Measurements from ENCODE around the gene GTPBP8. TPM values are rescaled to one million over a fixed set of nuclear protein-coding genes. Genes with fewer than 3 reads are reported as not detected.

Gene GTPBP8
- total RNA-seq, 1 donor from 2014 or later, result 25.2 TPM

DNA sequence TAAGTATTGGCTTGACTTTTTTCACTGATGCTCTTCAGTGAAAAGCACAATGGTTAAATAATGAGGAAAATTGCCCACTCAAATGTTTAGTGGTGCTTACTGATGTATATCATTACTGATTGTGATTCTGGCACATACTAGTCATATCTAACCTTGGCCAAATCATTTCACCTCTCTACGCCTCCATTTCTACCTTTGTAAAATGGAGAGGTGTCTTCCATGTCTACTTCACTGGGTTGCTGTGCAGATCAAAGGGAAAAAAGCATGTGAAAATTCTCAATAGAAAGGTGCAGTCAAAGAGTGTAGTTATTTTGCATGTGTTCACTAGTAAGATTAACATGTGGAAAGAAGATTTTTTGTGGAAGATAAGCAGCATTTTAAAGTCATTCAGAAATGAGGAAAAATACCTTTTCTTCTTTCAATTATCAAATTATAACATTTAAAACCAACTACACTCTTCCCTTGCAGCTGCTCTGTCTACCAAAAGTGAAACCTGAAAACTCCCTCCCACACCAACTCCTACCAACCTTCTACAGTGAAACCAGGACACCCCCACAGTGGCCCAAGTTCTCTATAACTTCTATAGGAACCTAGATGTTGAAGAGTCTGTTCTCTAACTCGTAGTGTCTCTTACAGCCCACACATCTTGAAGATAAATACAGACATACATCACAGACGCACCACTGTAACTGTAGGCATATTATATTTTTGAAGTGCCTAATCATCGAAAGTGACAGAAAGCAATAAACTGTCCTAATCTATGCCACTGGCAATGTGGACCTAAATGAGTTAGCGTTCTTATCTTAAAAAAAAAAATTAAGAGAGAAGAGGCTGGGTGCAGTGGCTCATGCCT, 17.2 kb upstream of the GTPBP8 start:
- H3K27me3 Mint-ChIP-seq, result no peaks in the 10 kb centered on the region
- no peak overlapping the region for H3K4me3 Mint-ChIP-seq (ENCODE audit: low read depth)
- H3K36me3 Mint-ChIP-seq (ENCODE audit: insufficient read depth), result no peaks in the 10 kb centered on the region
- H3K9me3 Mint-ChIP-seq (ENCODE audit: low read depth), result no peaks in the 10 kb centered on the region
- TF ChIP-seq CTCF (IDR thresholded peaks at IDR 0.05; ENCODE audit: unreplicated experiment), result no peak
- no peak for DNase-seq (ENCODE audit: low spot score, unreplicated experiment)
- no peaks in the 10 kb centered on the region for H3K4me1 Mint-ChIP-seq (ENCODE audit: low read depth)
- H3K27ac Mint-ChIP-seq, result no peak overlapping the region

- DNase-seq (ENCODE audit: low spot score, unreplicated experiment), result no peak
- TF ChIP-seq CTCF (IDR thresholded peaks at IDR 0.05; ENCODE audit: unreplicated experiment), result no peak
- H3K27ac Mint-ChIP-seq, result peak overlapping the region; percentile 60
- H3K27me3 Mint-ChIP-seq, result no peaks in the 10 kb centered on the region
- H3K4me3 Mint-ChIP-seq (ENCODE audit: low read depth), result no peak overlapping the region
- no peaks in the 10 kb centered on the region for H3K36me3 Mint-ChIP-seq (ENCODE audit: insufficient read depth)
- H3K9me3 Mint-ChIP-seq (ENCODE audit: low read depth), result no peaks in the 10 kb centered on the region
- H3K4me1 Mint-ChIP-seq (ENCODE audit: low read depth), result peaks cover under 1% of the 10 kb centered on the region
Observed at GRCh38 chr3:112974178-112974517, 16.6 kb upstream of the GTPBP8 start.

- Mint-ChIP-seq H3K27me3 (no peaks in the 10 kb centered on the region), H3K9me3 (ENCODE audit: low read depth) (no peaks in the 10 kb centered on the region), H3K4me3 (ENCODE audit: low read depth) (no peak within 1 kb of the TSS), H3K36me3 (ENCODE audit: insufficient read depth) (no peaks in the 10 kb centered on the region), H3K4me1 (ENCODE audit: low read depth) (peaks cover 1% of the 10 kb centered on the region), H3K27ac (peak within 1 kb of the TSS; percentile 60)
- no peak for DNase-seq (ENCODE audit: low spot score, unreplicated experiment)
- no peak for TF ChIP-seq CTCF (IDR thresholded peaks at IDR 0.05; ENCODE audit: unreplicated experiment)
Observed at GRCh38 chr3:112974894-112975293, 15.9 kb upstream of the GTPBP8 start, which contains the start of gene CD200R1. Gene CD200R1, minus strand, starts transcription at chr3:112975103. Its CDS starts 246 bp downstream, at chr3:112974857.

DNA sequence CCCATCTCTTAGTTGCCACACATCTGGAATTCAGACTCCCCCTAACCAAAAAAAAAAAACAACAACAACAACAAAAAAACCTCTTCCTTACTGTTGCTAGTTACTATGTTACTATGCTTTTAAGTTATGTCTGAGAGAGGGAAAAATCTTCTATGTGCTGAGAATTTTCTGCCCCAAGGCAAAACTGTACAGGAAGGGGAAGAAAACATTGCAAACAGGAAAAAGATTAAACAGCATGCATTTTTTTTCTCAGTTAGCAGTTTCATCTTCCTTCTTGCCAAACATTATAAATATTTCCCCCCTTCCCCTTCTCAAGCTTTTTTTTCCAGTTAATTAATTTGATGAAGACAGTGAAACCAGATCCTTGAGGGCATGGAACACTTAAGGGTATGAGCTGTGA, 14.8 kb upstream of the GTPBP8 start:
- Mint-ChIP-seq H3K27ac (no peak overlapping the region), H3K4me1 (ENCODE audit: low read depth) (peaks cover 1% of the 10 kb centered on the region), H3K9me3 (ENCODE audit: low read depth) (no peaks in the 10 kb centered on the region), H3K4me3 (ENCODE audit: low read depth) (no peak overlapping the region), H3K36me3 (ENCODE audit: insufficient read depth) (no peaks in the 10 kb centered on the region), H3K27me3 (no peaks in the 10 kb centered on the region)
- DNase-seq (ENCODE audit: low spot score, unreplicated experiment), result no peak
- no peak for TF ChIP-seq CTCF (IDR thresholded peaks at IDR 0.05; ENCODE audit: unreplicated experiment)

DNA sequence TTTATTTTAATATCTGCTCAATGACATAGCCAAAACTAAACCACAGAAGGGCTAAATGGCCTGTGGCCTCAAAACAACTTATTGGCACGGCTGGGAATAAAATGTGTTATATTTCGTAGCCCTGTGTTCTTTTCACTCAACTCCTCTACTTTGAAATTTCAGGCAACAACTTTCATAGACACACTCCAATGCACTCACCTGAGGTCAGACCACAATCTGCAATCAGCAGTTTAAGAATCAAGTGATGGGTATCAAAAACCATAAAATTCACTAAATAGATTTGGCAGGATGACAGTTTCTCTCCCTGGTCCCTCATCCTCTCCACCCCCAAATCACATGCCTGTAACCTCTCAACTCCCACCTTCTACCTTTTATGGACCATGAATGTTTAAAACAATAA, 13.8 kb upstream of the GTPBP8 start:
- no peak overlapping the region for H3K27ac Mint-ChIP-seq
- H3K27me3 Mint-ChIP-seq, result no peaks in the 10 kb centered on the region
- DNase-seq (ENCODE audit: low spot score, unreplicated experiment), result no peak
- H3K9me3 Mint-ChIP-seq (ENCODE audit: low read depth), result no peaks in the 10 kb centered on the region
- H3K4me3 Mint-ChIP-seq (ENCODE audit: low read depth), result no peak overlapping the region
- no peaks in the 10 kb centered on the region for H3K36me3 Mint-ChIP-seq (ENCODE audit: insufficient read depth)
- H3K4me1 Mint-ChIP-seq (ENCODE audit: low read depth), result peaks cover 1% of the 10 kb centered on the region
- no peak for TF ChIP-seq CTCF (IDR thresholded peaks at IDR 0.05; ENCODE audit: unreplicated experiment)

Data from progenitor cell of endocrine pancreas (in vitro differentiated cells).